Pancreas (tissue), 10 donors: ENCODE measurements around the gene PHACTR3. TPM values are rescaled to one million over a fixed set of nuclear protein-coding genes. Genes with fewer than 3 reads are reported as not detected.

ENCODE experiments used
- ATAC-seq, 4 donors: fragments of 200-7000 bp; cut with Tn5 transposase; one replicate each; pipeline versions ENCODE4 v1.8.0 to v1.9.1; 2020; ENCODE audit warnings: mild to moderate bottlenecking in 4 of 4, moderate library complexity in 4 of 4
- DNase-seq, 6 donors: peaks; one replicate each; pipeline ENCODE4 v3.0.0-alpha.2; 2020
- FAIRE-seq: peaks from 2 replicates; lab custom pipeline; 2012; peaks lifted over from hg19 to GRCh38; lab: Jason Lieb, UNC
- H3K27ac ChIP-seq, 4 donors: fragments of 200-600 bp; sonication (generic); 1 replicate in 3 of 4; 2 replicates in 1 of 4; pipeline versions ENCODE4 v1.5.0 to v1.8.0; 2020
- H3K27me3 ChIP-seq, 4 donors: fragments of 200-600 bp; one replicate each; pipeline ENCODE4 v1.8.0; 2021
- H3K36me3 ChIP-seq, 3 donors: fragments of 200-600 bp; sonication (generic) in 1 of 3; one replicate each; pipeline versions ENCODE4 v1.5.0 to v1.8.0; 2020 to 2021
- H3K4me1 ChIP-seq, 3 donors: fragments of 200-600 bp; one replicate each; pipeline ENCODE4 v1.8.0; 2021
- H3K4me3 ChIP-seq, 4 donors: fragments of 200-600 bp; sonication (generic) in 2 of 4; one replicate each; pipeline versions ENCODE4 v1.5.0 to v1.8.0; 2020 to 2021
- H3K9me3 ChIP-seq, 4 donors: fragments of 200-600 bp; one replicate each; pipeline ENCODE4 v1.8.0; 2021
- WGBS, 2 donors: extraction: QIAGEN DNeasy Blood & Tissue Kit; methylation state at CpG; one replicate each; pipeline ENCODE4 v1.1.7; 2013; 5-methylcytosine and 5-hydroxymethylcytosine counted together
- intact Hi-C, 3 donors: fragments of 100-400 bp; cut with DNase I; formaldehyde crosslinking; loops; one replicate each; pipeline versions ENCODE4 v1.11.1 to v1.14.2; 2022
- polyA plus RNA-seq, 2 donors: library from polyadenylated mRNA; stranded (reverse); fragments of 200-250 nt; gene quantifications; one replicate each; pipeline ENCODE4 v1.2.3, GENCODE V29; 2013
- total RNA-seq, 6 donors: library from RNA; stranded (reverse); fragmentation: NEBNext Ultra II Directional in 4 of 6; extraction: Animal tissue kit (Norgen Biotek cat#: 25700) in 4 of 6; gene quantifications; one replicate each; pipeline versions ENCODE4 v1.2.1 to v1.2.4, GENCODE V29; 2021 to 2023
- TF ChIP-seq, protein P1 (sequence below), 4 donors: fragments of 200-600 bp; sonication (generic) in 3 of 4; IDR thresholded peaks; one replicate each; pipeline versions ENCODE4 v1.5.0 to v1.8.0; 2021; ENCODE audit warnings: antibody characterized with exemption in 4 of 4
- donor health status: healthy with polysubstance abuse.
- donor health status: DM: no; HTN: no; CAD: no; lungs with moderate emphysema.
- donor health status: DM: no; HTN: no; CAD: no.
- donor health status: control.
- donor health status: control.
- donor health status: Bipolar disorder and iron deficiency.
- donor health status: DM: yes; HTN: yes; CAD: no.
- donor health status: DM: no; HTN: no; CAD: no.
- donor health status: DM: no; HTN: no; CAD: no.
- donor health status: DM: yes; HTN: yes; CAD: no.

PHACTR3 gene
- total and polyA plus RNA-seq, 8 donors: 0.14 to 1.5 (median 0.35) TPM; not detected in 3

- H3K27me3 ChIP-seq: peaks cover 0 to 3% (median 0%) of the 10 kb centered on the region in 4 donors
- intact Hi-C loops: no loop called here
Observed at GRCh38 chr20:59740621-59741020, 136.3 kb downstream of the PHACTR3 start.

DNA sequence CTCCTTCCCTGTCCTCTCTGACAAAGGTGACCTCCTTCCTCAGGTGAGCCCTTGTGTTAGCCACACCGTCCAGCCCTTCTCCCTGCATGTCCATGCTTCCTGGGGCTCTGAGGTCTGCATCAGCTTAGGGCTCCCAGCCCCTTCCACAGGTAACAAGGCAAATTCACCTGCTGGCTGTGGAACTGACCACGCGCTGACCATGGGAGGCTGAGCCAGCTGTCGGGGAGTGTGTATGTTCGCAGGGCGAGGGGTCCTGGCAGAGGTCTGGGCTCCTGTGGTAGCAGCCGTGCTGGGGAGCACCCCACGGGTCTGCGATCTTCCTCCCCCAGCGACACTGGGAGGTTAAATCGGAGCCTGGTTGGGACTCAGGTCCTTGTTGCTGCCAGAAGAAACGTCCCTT, 136.7 kb downstream of the PHACTR3 start:
- 79 to 89% methylated on average over 12 of the region's 12 CpGs for WGBS, 2 donors
- ATAC-seq (no peak), FAIRE-seq (no peak), DNase-seq (no peak)
- Histone ChIP-seq H3K27ac (no peak overlapping the region), H3K4me1 (no peaks in the 10 kb centered on the region), H3K27me3 (peaks cover 0 to 3% (median 0%) of the 10 kb centered on the region in 4 donors), H3K9me3 (no peaks in the 10 kb centered on the region), H3K4me3 (no peak overlapping the region), H3K36me3 (no peaks in the 10 kb centered on the region)
- intact Hi-C loops: no loop called here
- TF ChIP-seq, protein P1, sequence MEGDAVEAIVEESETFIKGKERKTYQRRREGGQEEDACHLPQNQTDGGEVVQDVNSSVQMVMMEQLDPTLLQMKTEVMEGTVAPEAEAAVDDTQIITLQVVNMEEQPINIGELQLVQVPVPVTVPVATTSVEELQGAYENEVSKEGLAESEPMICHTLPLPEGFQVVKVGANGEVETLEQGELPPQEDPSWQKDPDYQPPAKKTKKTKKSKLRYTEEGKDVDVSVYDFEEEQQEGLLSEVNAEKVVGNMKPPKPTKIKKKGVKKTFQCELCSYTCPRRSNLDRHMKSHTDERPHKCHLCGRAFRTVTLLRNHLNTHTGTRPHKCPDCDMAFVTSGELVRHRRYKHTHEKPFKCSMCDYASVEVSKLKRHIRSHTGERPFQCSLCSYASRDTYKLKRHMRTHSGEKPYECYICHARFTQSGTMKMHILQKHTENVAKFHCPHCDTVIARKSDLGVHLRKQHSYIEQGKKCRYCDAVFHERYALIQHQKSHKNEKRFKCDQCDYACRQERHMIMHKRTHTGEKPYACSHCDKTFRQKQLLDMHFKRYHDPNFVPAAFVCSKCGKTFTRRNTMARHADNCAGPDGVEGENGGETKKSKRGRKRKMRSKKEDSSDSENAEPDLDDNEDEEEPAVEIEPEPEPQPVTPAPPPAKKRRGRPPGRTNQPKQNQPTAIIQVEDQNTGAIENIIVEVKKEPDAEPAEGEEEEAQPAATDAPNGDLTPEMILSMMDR (IDR thresholded peaks at IDR 0.05): no peak

More at GRCh38 chr20:59740621-59741020, 136.3 kb downstream of the PHACTR3 start:
- TF ChIP-seq, protein P1 (IDR thresholded peaks at IDR 0.05): no peak
- Histone ChIP-seq H3K9me3 (no peaks in the 10 kb centered on the region), H3K27ac (no peak overlapping the region), H3K4me1 (no peaks in the 10 kb centered on the region), H3K4me3 (no peak overlapping the region), H3K36me3 (no peaks in the 10 kb centered on the region)
- ATAC-seq (no peak), DNase-seq (no peak), FAIRE-seq (no peak)
- 59 to 76% methylated on average over 7 of the region's 7 CpGs for WGBS, 2 donors

DNA sequence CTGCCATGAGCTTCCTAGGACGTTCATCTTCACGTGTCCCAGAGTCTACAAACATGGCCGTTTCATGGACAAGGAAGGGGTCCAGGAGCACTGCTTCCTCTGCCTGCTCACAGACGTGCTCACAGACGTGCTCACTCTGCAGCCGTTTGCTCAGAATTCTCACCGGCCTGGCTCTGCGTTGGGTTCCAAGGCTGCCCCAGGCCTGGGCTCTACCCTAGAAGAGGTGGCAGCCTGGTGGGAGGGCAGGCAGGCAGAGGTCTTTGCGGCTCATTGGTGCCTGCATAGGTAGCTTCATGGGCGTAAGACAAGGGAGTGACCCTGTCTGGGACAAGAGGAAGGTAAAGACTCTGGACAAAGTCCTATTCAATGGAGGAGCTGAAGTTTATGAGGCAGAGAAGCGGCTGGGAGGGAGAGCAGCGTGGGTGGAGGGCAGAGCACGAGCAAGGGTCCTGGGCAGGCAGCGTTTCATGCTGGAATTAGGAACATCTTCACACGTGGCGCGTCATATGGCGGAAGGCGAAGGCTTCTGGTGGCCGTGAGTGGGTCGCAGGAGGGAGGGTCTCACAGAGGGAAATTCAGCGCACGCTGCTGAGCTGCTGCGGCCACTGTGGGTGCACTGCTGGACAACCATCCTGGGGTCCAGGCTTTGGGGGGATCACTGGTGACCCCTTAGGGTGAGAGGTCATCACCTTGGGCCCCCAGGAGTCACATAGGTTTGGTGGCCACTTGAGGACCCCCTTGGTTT, 138.2 kb downstream of the PHACTR3 start:
- no peaks in the 10 kb centered on the region for H3K9me3 ChIP-seq
- 70 to 83% methylated on average over 24 of the region's 24 CpGs for WGBS, 2 donors
- no peak overlapping the region for H3K4me3 ChIP-seq
- no peak for FAIRE-seq
- H3K4me1 ChIP-seq: no peaks in the 10 kb centered on the region
- intact Hi-C loops: no loop called here
- H3K36me3 ChIP-seq: no peaks in the 10 kb centered on the region
- no peak for ATAC-seq
- peaks cover 0 to 3% (median 0%) of the 10 kb centered on the region in 4 donors for H3K27me3 ChIP-seq
- H3K27ac ChIP-seq: no peak overlapping the region
- no peak for DNase-seq
- TF ChIP-seq, protein P1 (IDR thresholded peaks at IDR 0.05): no peak

DNA sequence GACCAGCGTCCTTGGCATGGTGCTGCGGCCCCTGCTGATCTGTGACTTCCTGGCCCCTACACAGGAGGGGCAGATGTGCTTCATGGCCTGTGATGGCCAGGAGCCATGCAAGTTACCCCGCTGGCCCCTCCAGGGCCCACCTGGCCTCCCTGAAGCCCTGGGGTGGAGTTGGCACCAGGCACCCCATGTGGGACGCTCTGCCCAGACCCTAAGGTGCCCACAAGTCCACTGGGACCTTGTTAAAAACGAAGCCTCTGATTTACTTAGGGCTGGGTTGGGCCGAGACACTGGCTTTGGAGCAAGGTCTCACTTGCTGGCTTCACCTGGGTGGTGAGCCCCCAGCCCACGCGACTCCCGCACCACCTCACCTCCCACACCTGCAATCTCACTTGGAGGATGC, 139.0 kb downstream of the PHACTR3 start:
- H3K27me3 ChIP-seq: peaks cover 0 to 3% (median 0%) of the 10 kb centered on the region in 4 donors
- H3K36me3 ChIP-seq: no peaks in the 10 kb centered on the region
- no peaks in the 10 kb centered on the region for H3K4me1 ChIP-seq
- TF ChIP-seq, protein P1 (IDR thresholded peaks at IDR 0.05): no peak
- FAIRE-seq (no peak), DNase-seq (no peak), ATAC-seq (no peak)
- H3K9me3 ChIP-seq: no peaks in the 10 kb centered on the region
- H3K4me3 ChIP-seq: no peak overlapping the region
- WGBS, 2 donors: 61 to 69% methylated on average over 9 of the region's 9 CpGs
- intact Hi-C loops: no loop called here
- H3K27ac ChIP-seq: no peak overlapping the region
